HS-27A (cell line): ENCODE measurements around the gene PHF20.
"Not testable (repeated sequence)": the region's sequence is repeated elsewhere in the genome, so short reads cannot be mapped to it uniquely, and the experiment has no call there.

Experiments
- DNase-seq: peaks from one replicate; pipeline ENCODE4 v3.0.0-alpha.2; 2012; ENCODE audit warnings: low read depth, missing footprints

PHF20 gene

GRCh38 chr20:35934050-35934449 lies 162.2 kb downstream of the PHF20 start:
- no peak for DNase-seq

GRCh38 chr20:35939264-35939663 lies 167.4 kb downstream of the PHF20 start:
- no peak for DNase-seq

- DNase-seq = no peak
These were observed 169.8 kb downstream of the PHF20 start for GRCh38 chr20:35941620-35942019.

- DNase-seq = no peak
These were observed 170.4 kb downstream of the PHF20 start for GRCh38 chr20:35942243-35942642.

- DNase-seq = no peak
These were observed 175.7 kb downstream of the PHF20 start for GRCh38 chr20:35947489-35947888.

- DNase-seq = no peak
These were observed 176.1 kb downstream of the PHF20 start for GRCh38 chr20:35947907-35948306.

GRCh38 chr20:35950093-35950492 lies 178.3 kb downstream of the PHF20 start:
- DNase-seq = no peak

GRCh38 chr20:35952080-35952479 lies 180.3 kb downstream of the PHF20 start:
- DNase-seq = not testable (repeated sequence)

GRCh38 chr20:35952480-35953386 lies 180.9 kb downstream of the PHF20 start:
- no peak for DNase-seq

- DNase-seq = no peak
These were observed 181.8 kb downstream of the PHF20 start for GRCh38 chr20:35953387-35954199.

GRCh38 chr20:35954200-35954906 lies 182.5 kb downstream of the PHF20 start, which contains the start of gene SCAND1:
Gene SCAND1, minus strand, starts transcription at chr20:35954502. Its CDS starts 218 bp downstream, at chr20:35954284.
- DNase-seq = peak; percentile 96

GRCh38 chr20:35954907-35955251 lies 183.1 kb downstream of the PHF20 start:
- DNase-seq = peak; percentile 27

GRCh38 chr20:35956616-35957015 lies 184.8 kb downstream of the PHF20 start:
- no peak for DNase-seq

GRCh38 chr20:35959291-35959690 lies 187.5 kb downstream of the PHF20 start:
- DNase-seq = not testable (repeated sequence)

GRCh38 chr20:35963878-35964277 lies 192.1 kb downstream of the PHF20 start:
- DNase-seq = no peak

- no peak for DNase-seq
These were observed 196.3 kb downstream of the PHF20 start, which contains the start of gene CNBD2 for GRCh38 chr20:35967979-35968640. Gene CNBD2, plus strand, starts transcription at chr20:35968590. Its CDS starts 173 bp downstream, at chr20:35968763.

- DNase-seq = no peak
These were observed 197.1 kb downstream of the PHF20 start for GRCh38 chr20:35968930-35969329.

GRCh38 chr20:35971981-35972380 lies 200.2 kb downstream of the PHF20 start:
- DNase-seq = no peak

GRCh38 chr20:35972462-35972861 lies 200.6 kb downstream of the PHF20 start:
- no peak for DNase-seq

GRCh38 chr20:35974256-35974655 lies 202.4 kb downstream of the PHF20 start:
- no peak for DNase-seq

GRCh38 chr20:35975576-35976373 lies 204.0 kb downstream of the PHF20 start:
- DNase-seq = no peak
